Liver (tissue), 9 donors: ENCODE measurements around the gene GATA3. TPM values are rescaled to one million over a fixed set of nuclear protein-coding genes. Genes with fewer than 3 reads are reported as not detected.

Experiments used
- DNase-seq: peaks from one replicate; pipeline ENCODE4 v3.0.0-alpha.2; 2017; ENCODE audit warnings: low spot score
- H3K27ac ChIP-seq, 2 donors: one replicate each; pipeline ENCODE4 v1.7.0; 2013; ENCODE audit warnings: inconsistent platforms in 2 of 2, low read length in 2 of 2, control low read depth in 1 of 2, low read depth in 1 of 2, mild to moderate bottlenecking in 1 of 2
- H3K27me3 ChIP-seq, 4 donors: one replicate each; pipeline versions ENCODE4 v1.6.1 to v1.7.0; 2013; ENCODE audit warnings: low read length in 3 of 4, inconsistent platforms in 1 of 4, mild to moderate bottlenecking in 1 of 4, moderate library complexity in 1 of 4; ENCODE audit not compliant: control insufficient read depth in 4 of 4, insufficient read depth in 4 of 4
- H3K36me3 ChIP-seq, 4 donors: one replicate each; pipeline versions ENCODE4 v1.6.1 to v1.7.0; 2013; ENCODE audit warnings: low read length in 3 of 4, mild to moderate bottlenecking in 3 of 4, low read depth in 1 of 4, moderate library complexity in 1 of 4; ENCODE audit not compliant: control insufficient read depth in 4 of 4, insufficient read depth in 3 of 4
- H3K4me1 ChIP-seq, 4 donors: one replicate each; pipeline versions ENCODE4 v1.6.1 to v1.7.0; 2013; ENCODE audit warnings: low read length in 3 of 4, mild to moderate bottlenecking in 3 of 4, moderate library complexity in 1 of 4; ENCODE audit not compliant: control insufficient read depth in 4 of 4, insufficient read depth in 4 of 4
- H3K4me3 ChIP-seq, 3 donors: one replicate each; pipeline versions ENCODE4 v1.6.1 to v1.7.0; 2013; ENCODE audit warnings: low read length in 3 of 3, control low read depth in 1 of 3, low read depth in 1 of 3, mild to moderate bottlenecking in 1 of 3
- H3K9ac ChIP-seq, 2 donors: one replicate each; pipeline ENCODE4 v1.7.0; 2013; ENCODE audit warnings: low read length in 2 of 2, mild to moderate bottlenecking in 2 of 2, moderate library complexity in 2 of 2, control low read depth in 1 of 2, low read depth in 1 of 2
- H3K9me3 ChIP-seq, 4 donors: one replicate each; pipeline versions ENCODE4 v1.6.1 to v1.7.0; 2013; ENCODE audit warnings: low read length in 3 of 4; ENCODE audit not compliant: control insufficient read depth in 4 of 4
- FOXA1 ChIP-seq: IDR thresholded peaks from 2 replicates; pipeline ENCODE4 v1.6.1; 2016; ENCODE audit warnings: antibody characterized with exemption
- FOXA2 ChIP-seq: IDR thresholded peaks from 2 replicates; pipeline ENCODE4 v1.6.1; 2016; ENCODE audit warnings: antibody characterized with exemption
- GABPA ChIP-seq, 2 donors: IDR thresholded peaks in 1 of 2; conservative IDR thresholded peaks in 1 of 2; 2 replicates each; pipeline ENCODE4 v1.6.1; 2016; ENCODE audit warnings: antibody characterized with exemption in 2 of 2, mild to moderate bottlenecking in 1 of 2, moderate library complexity in 1 of 2
- HNF4A ChIP-seq, 2 donors: conservative IDR thresholded peaks; 2 replicates each; pipeline ENCODE4 v1.6.1; 2016; ENCODE audit warnings: antibody characterized with exemption in 2 of 2, mild to moderate bottlenecking in 2 of 2
- HNF4G ChIP-seq: IDR thresholded peaks from 2 replicates; pipeline ENCODE4 v1.6.1; 2016; ENCODE audit warnings: antibody characterized with exemption
- JUND ChIP-seq, 2 donors: IDR thresholded peaks; 2 replicates each; pipeline ENCODE4 v1.6.1; 2016; ENCODE audit warnings: antibody characterized with exemption in 2 of 2
- RAD21 ChIP-seq, 2 donors: IDR thresholded peaks; 2 replicates each; pipeline ENCODE4 v1.6.1; 2016; ENCODE audit warnings: antibody characterized with exemption in 2 of 2, mild to moderate bottlenecking in 2 of 2
- RXRA ChIP-seq, 2 donors: IDR thresholded peaks; 2 replicates each; pipeline ENCODE4 v1.6.1; 2017 to 2018; ENCODE audit warnings: antibody characterized with exemption in 2 of 2, mild to moderate bottlenecking in 1 of 2
- WGBS: extraction: QIAGEN DNeasy Blood & Tissue Kit; methylation state at CpG from one replicate; pipeline ENCODE4 v1.1.7; 2013; 5-methylcytosine and 5-hydroxymethylcytosine counted together
- polyA plus RNA-seq, 2 donors: library from polyadenylated mRNA; stranded (reverse) in 1 of 2; unstranded in 1 of 2; fragments of 200-250 nt in 1 of 2; fragments of >200 nt in 1 of 2; fragmentation: Nextera tagmentation in 1 of 2; extraction: Ambion mirVana in 1 of 2; gene quantifications; one replicate each; pipeline versions ENCODE4 v1.2.1 to v1.2.3, GENCODE V29; 2013 to 2015
- total RNA-seq, 2 donors: library from RNA; depleted of rRNA; stranded (reverse); fragments of >200 nt; gene quantifications; one replicate each; pipeline ENCODE4 v1.2.3, GENCODE V29; 2014
- TF ChIP-seq, protein P1 (sequence below): IDR thresholded peaks from 2 replicates; pipeline ENCODE4 v1.6.1; 2016; ENCODE audit warnings: antibody characterized with exemption
- TF ChIP-seq, protein P2 (sequence below): IDR thresholded peaks from 2 replicates; pipeline ENCODE4 v1.6.1; 2016; ENCODE audit warnings: antibody characterized with exemption
- TF ChIP-seq, protein P3 (sequence below): IDR thresholded peaks from 2 replicates; pipeline ENCODE4 v1.6.1; 2016; ENCODE audit warnings: antibody characterized with exemption, mild to moderate bottlenecking
- TF ChIP-seq, protein P4 (sequence below): IDR thresholded peaks from 2 replicates; pipeline ENCODE4 v1.6.1; 2016; ENCODE audit warnings: antibody characterized with exemption
- donor health status: healthy.
- donor health status: healthy.
- donor health status: healthy.
- donor health status: healthy.
- donor health status: healthy.

Gene GATA3
- total and polyA plus RNA-seq, 4 donors, result 0.08 to 0.51 (median 0.21) TPM

DNA sequence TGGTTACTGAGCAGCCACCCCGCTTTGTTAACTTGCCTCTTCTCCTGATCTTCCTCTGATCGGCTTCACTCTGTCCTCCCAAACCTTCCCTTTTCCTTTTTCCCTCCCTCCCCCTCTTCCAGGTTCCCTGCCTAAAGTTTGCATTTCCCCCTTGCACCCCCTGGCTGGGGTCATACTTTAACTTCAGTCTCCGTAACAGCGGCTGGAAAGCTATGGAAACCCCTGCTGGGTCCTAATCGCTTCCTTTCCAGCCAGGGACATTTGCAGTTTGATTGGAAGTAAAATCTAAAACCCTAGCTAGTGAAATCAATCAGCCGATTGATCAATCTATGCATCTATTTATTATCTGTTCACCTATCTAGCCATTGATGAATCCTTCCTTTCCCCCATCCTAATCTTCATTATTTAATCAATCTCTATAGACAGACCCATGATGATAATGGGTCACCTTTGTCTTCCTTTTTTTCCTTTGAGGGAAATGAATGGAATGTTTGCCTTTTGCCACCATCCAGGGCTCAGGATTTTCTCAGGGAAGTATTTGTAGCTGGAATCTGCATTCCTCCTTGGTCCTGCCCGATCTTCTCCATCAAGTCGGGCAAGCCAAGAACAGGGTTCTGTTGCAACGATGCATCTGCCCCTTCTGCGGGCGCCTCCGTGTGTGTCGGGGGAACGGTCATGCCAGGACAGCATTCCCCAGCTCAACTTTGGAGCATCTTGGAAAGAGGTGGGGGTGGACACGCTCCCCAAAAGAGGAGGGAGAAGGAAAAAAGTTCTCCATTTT, 8.8 kb downstream of the GATA3 start:
- Histone ChIP-seq H3K27me3 (peaks cover 0 to 3% (median 1%) of the 10 kb centered on the region in 4 donors), H3K9me3 (no peaks in the 10 kb centered on the region), H3K27ac (no peak overlapping the region), H3K36me3 (no peaks in the 10 kb centered on the region), H3K4me1 (no peaks in the 10 kb centered on the region), H3K9ac (no peak overlapping the region), H3K4me3 (no peak overlapping the region)
- TF ChIP-seq, protein P1, sequence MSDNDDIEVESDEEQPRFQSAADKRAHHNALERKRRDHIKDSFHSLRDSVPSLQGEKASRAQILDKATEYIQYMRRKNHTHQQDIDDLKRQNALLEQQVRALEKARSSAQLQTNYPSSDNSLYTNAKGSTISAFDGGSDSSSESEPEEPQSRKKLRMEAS, result no peak
- TF ChIP-seq HNF4A (conservative IDR thresholded peaks at IDR 0.05), result no peak
- no peak for TF ChIP-seq GABPA (IDR thresholded peaks at IDR 0.05 in 1 of 2, conservative IDR thresholded peaks at IDR 0.05 in 1 of 2)
- TF ChIP-seq, protein P2, sequence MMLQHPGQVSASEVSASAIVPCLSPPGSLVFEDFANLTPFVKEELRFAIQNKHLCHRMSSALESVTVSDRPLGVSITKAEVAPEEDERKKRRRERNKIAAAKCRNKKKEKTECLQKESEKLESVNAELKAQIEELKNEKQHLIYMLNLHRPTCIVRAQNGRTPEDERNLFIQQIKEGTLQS, result no peak
- DNase-seq, result no peak
- WGBS, result 45% methylated on average over 15 of the region's 15 CpGs

DNA sequence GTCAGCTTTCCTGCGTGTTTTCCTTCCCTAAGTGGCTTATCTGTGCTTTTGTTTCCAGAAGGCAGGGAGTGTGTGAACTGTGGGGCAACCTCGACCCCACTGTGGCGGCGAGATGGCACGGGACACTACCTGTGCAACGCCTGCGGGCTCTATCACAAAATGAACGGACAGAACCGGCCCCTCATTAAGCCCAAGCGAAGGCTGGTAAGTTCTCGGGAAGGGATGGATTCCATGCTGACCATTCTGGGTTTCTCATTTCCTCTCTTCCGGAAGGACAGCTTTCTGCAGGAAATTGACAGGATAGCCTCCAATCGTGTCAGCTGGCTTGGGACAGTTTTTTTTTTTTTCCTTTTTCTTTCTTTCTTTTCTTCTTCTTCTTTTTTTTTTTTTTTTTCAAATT, 9.4 kb downstream of the GATA3 start:
- Histone ChIP-seq H3K36me3 (no peaks in the 10 kb centered on the region), H3K27ac (no peak overlapping the region), H3K4me3 (no peak overlapping the region), H3K27me3 (peaks cover 0 to 3% (median 1%) of the 10 kb centered on the region in 4 donors), H3K9me3 (no peaks in the 10 kb centered on the region), H3K4me1 (no peaks in the 10 kb centered on the region), H3K9ac (no peak overlapping the region)
- 45% methylated on average over 13 of the region's 13 CpGs for WGBS
- DNase-seq, result no peak
- TF ChIP-seq, protein P3, sequence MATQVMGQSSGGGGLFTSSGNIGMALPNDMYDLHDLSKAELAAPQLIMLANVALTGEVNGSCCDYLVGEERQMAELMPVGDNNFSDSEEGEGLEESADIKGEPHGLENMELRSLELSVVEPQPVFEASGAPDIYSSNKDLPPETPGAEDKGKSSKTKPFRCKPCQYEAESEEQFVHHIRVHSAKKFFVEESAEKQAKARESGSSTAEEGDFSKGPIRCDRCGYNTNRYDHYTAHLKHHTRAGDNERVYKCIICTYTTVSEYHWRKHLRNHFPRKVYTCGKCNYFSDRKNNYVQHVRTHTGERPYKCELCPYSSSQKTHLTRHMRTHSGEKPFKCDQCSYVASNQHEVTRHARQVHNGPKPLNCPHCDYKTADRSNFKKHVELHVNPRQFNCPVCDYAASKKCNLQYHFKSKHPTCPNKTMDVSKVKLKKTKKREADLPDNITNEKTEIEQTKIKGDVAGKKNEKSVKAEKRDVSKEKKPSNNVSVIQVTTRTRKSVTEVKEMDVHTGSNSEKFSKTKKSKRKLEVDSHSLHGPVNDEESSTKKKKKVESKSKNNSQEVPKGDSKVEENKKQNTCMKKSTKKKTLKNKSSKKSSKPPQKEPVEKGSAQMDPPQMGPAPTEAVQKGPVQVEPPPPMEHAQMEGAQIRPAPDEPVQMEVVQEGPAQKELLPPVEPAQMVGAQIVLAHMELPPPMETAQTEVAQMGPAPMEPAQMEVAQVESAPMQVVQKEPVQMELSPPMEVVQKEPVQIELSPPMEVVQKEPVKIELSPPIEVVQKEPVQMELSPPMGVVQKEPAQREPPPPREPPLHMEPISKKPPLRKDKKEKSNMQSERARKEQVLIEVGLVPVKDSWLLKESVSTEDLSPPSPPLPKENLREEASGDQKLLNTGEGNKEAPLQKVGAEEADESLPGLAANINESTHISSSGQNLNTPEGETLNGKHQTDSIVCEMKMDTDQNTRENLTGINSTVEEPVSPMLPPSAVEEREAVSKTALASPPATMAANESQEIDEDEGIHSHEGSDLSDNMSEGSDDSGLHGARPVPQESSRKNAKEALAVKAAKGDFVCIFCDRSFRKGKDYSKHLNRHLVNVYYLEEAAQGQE, result no peak
- no peak for TF ChIP-seq RAD21 (IDR thresholded peaks at IDR 0.05)
- no peak for TF ChIP-seq FOXA2
- TF ChIP-seq, protein P1, result no peak
- TF ChIP-seq, protein P4, sequence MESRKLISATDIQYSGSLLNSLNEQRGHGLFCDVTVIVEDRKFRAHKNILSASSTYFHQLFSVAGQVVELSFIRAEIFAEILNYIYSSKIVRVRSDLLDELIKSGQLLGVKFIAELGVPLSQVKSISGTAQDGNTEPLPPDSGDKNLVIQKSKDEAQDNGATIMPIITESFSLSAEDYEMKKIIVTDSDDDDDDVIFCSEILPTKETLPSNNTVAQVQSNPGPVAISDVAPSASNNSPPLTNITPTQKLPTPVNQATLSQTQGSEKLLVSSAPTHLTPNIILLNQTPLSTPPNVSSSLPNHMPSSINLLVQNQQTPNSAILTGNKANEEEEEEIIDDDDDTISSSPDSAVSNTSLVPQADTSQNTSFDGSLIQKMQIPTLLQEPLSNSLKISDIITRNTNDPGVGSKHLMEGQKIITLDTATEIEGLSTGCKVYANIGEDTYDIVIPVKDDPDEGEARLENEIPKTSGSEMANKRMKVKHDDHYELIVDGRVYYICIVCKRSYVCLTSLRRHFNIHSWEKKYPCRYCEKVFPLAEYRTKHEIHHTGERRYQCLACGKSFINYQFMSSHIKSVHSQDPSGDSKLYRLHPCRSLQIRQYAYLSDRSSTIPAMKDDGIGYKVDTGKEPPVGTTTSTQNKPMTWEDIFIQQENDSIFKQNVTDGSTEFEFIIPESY, result no peak
- TF ChIP-seq HNF4G, result no peak
- no peak for TF ChIP-seq RXRA (IDR thresholded peaks at IDR 0.05)
- TF ChIP-seq HNF4A (conservative IDR thresholded peaks at IDR 0.05), result no peak
- TF ChIP-seq JUND (IDR thresholded peaks at IDR 0.05), result no peak
- no peak for TF ChIP-seq FOXA1
